GM19193 (cell line): ENCODE measurements around the gene PCBP3.

Source experiments
- POLR2A ChIP-seq: IDR thresholded peaks from 4 replicates; pipeline ENCODE4 v1.6.1; 2011; ENCODE audit not compliant: insufficient read depth, insufficient read length; ENCODE audit errors: extremely low read depth

PCBP3 gene

GRCh38 chr21:45974073-45975019, 330.8 kb downstream of the PCBP3 start:
- no peak for TF ChIP-seq POLR2A

- TF ChIP-seq POLR2A, result no peak
These were observed 331.6 kb downstream of the PCBP3 start for GRCh38 chr21:45975020-45975666.

GRCh38 chr21:45976701-45977311, 333.3 kb downstream of the PCBP3 start:
- TF ChIP-seq POLR2A, result no peak

- TF ChIP-seq POLR2A, result no peak
These were observed 333.9 kb downstream of the PCBP3 start for GRCh38 chr21:45977396-45977795.

GRCh38 chr21:45979141-45979631, 335.7 kb downstream of the PCBP3 start:
- TF ChIP-seq POLR2A, result no peak

- no peak for TF ChIP-seq POLR2A
These were observed 336.1 kb downstream of the PCBP3 start for GRCh38 chr21:45979651-45980050.

GRCh38 chr21:45980271-45980670, 336.7 kb downstream of the PCBP3 start:
- TF ChIP-seq POLR2A, result no peak

GRCh38 chr21:45980697-45981096, 337.2 kb downstream of the PCBP3 start:
- TF ChIP-seq POLR2A, result no peak

GRCh38 chr21:45981151-45982091, 337.9 kb downstream of the PCBP3 start, which contains the start of gene COL6A1:
Gene COL6A1, plus strand, starts transcription at chr21:45981770. Its CDS starts 81 bp downstream, at chr21:45981851.
- no peak for TF ChIP-seq POLR2A

- TF ChIP-seq POLR2A, result no peak
These were observed 338.7 kb downstream of the PCBP3 start for GRCh38 chr21:45982092-45982757.

GRCh38 chr21:45982758-45983648, 339.5 kb downstream of the PCBP3 start:
- TF ChIP-seq POLR2A, result no peak

- no peak for TF ChIP-seq POLR2A
These were observed 340.1 kb downstream of the PCBP3 start for GRCh38 chr21:45983649-45983965.
